ENCODE results near the gene USP17L18.
"Not testable (repeated sequence)": the region's sequence is repeated elsewhere in the genome, so short reads cannot be mapped to it uniquely, and the experiment has no call there.

GRCh38 chr4:9238461-9238860 is 10.0 kb upstream of the USP17L18 start:
- TF ChIP-seq POLR2AphosphoS5 (IDR thresholded peaks at IDR 0.05); CTCF (IDR thresholded peaks at IDR 0.05; ENCODE audit: poor library complexity, severe bottlenecking); MXI1 (conservative IDR thresholded peaks at IDR 0.05; ENCODE audit: poor library complexity, severe bottlenecking); EP300 (conservative IDR thresholded peaks at IDR 0.05; ENCODE audit: poor library complexity, severe bottlenecking); TAF1 (IDR thresholded peaks at IDR 0.05; ENCODE audit: low read depth); SMC3 (conservative IDR thresholded peaks at IDR 0.05; ENCODE audit: poor library complexity): not testable (repeated sequence)

All from neural cell (in vitro differentiated cells).